HCT116 (cell line): ENCODE results near the gene PLD5. TPM values are rescaled to one million over a fixed set of nuclear protein-coding genes. Genes with fewer than 3 reads are reported as not detected.

Source experiments
- ATAC-seq: fragments of 200-7000 bp; cut with Tn5 transposase; 2 replicates; pipeline ENCODE4 v1.9.1; 2020; ENCODE audit warnings: mild to moderate bottlenecking, moderate library complexity
- BruUV-seq: library from RNA; stranded (reverse); fragments of 400-500 nt; replicated peaks from 2 replicates; lab custom pipeline; 2021; lab: Mats Ljungman, UMichigan
- CTCF ChIA-PET: fragments of 300-600 bp; sonication (Branson Sonifier 250); formaldehyde crosslinking; loops from one replicate; lab custom pipeline; 2021; ENCODE audit warnings: antibody characterized with exemption; lab: Charles Lee
- POLR2A ChIA-PET: fragments of 300-600, 350-600 bp; sonication (Branson Sonifier 250); formaldehyde crosslinking; loops from one replicate; lab custom pipeline; 2021; ENCODE audit warnings: antibody characterized with exemption; lab: Charles Lee
- RAD21 ChIA-PET, 2 experiments: fragments of 300-600 bp; sonication (Branson Sonifier 250); formaldehyde crosslinking; loops; one replicate each; lab custom pipeline; 2023; ENCODE audit warnings: low total read pairs in 2 of 2; ENCODE audit not compliant: uncharacterized antibody in 2 of 2, unreplicated experiment in 2 of 2, low non-redundant PET in 1 of 2; lab: Charles Lee
- DNase-seq: peaks from one replicate; pipeline ENCODE4 v3.0.0-alpha.2; 2010; ENCODE audit warnings: low read depth, low spot score
- H2AFZ ChIP-seq: fragments of 200-600 bp; shearing (Covaris generic), sonication (generic); 2 replicates; pipeline ENCODE4 v1.6.1; 2017; ENCODE audit warnings: low read depth, mixed run types, mixed read lengths, antibody characterized with exemption, low read length; ENCODE audit not compliant: poor library complexity, severe bottlenecking
- H3K27ac ChIP-seq: 2 replicates; pipeline ENCODE4 v1.5.1; 2012; ENCODE audit warnings: low read depth, low read length
- H3K27me3 ChIP-seq: fragments of 200-600 bp; sonication (generic); 2 replicates; pipeline ENCODE4 v1.6.1; 2016; ENCODE audit warnings: mixed run types, low read length, mixed read lengths; ENCODE audit not compliant: insufficient read depth
- H3K36me3 ChIP-seq, 2 experiments: fragments of 200-500 bp in 1 of 2; fragments of 200-600 bp in 1 of 2; sonication (Bioruptor generic) in 1 of 2; sonication (generic) in 1 of 2; 2 replicates each; pipeline versions ENCODE4 v1.5.1 to v1.6.1; 2014 to 2016; ENCODE audit warnings: low read length in 2 of 2, inconsistent platforms in 1 of 2, mixed read lengths in 1 of 2, mixed run types in 1 of 2; ENCODE audit not compliant: insufficient read depth in 2 of 2, control insufficient read depth in 1 of 2
- H3K4me1 ChIP-seq, 2 experiments: fragments of 200-600 bp in 1 of 2; sonication (generic) in 1 of 2; 2 replicates each; pipeline versions ENCODE4 v1.5.1 to v1.6.1; 2012 to 2017; ENCODE audit warnings: low read length in 2 of 2, inconsistent platforms in 1 of 2, mild to moderate bottlenecking in 1 of 2, mixed read lengths in 1 of 2, mixed run types in 1 of 2, moderate library complexity in 1 of 2; ENCODE audit not compliant: insufficient read depth in 2 of 2, control insufficient read depth in 1 of 2
- H3K4me2 ChIP-seq: fragments of 200-600 bp; sonication (generic); 2 replicates; pipeline ENCODE4 v1.6.1; 2017; ENCODE audit warnings: mixed run types, low read length, mixed read lengths
- H3K4me3 ChIP-seq, 2 experiments: fragments of 200-600 bp in 1 of 2; sonication (generic) in 1 of 2; replicated peaks in 1 of 2; 2 replicates each; pipeline ENCODE4 v1.5.1; 2011 to 2016; ENCODE audit warnings: low read length in 2 of 2, control low read depth in 1 of 2, low read depth in 1 of 2, mild to moderate bottlenecking in 1 of 2, mixed read lengths in 1 of 2, mixed run types in 1 of 2
- H3K79me2 ChIP-seq: fragments of 200-600 bp; sonication (generic); 2 replicates; pipeline ENCODE4 v1.6.1; 2017; ENCODE audit warnings: mild to moderate bottlenecking, mixed run types, low read length, moderate library complexity, mixed read lengths; ENCODE audit not compliant: insufficient read depth
- H3K9ac ChIP-seq: fragments of 200-600 bp; sonication (generic); 2 replicates; pipeline ENCODE4 v1.6.1; 2016; ENCODE audit warnings: low read length, mixed read lengths
- H3K9me2 ChIP-seq: fragments of 200-600 bp; sonication (generic), shearing (Covaris generic); 2 replicates; pipeline ENCODE4 v1.6.1; 2017; ENCODE audit warnings: mixed run types, mild to moderate bottlenecking, moderate library complexity; ENCODE audit not compliant: insufficient read depth
- H3K9me3 ChIP-seq, 2 experiments: fragments of 200-500 bp in 1 of 2; fragments of 200-600 bp in 1 of 2; sonication (Bioruptor generic) in 1 of 2; sonication (generic) in 1 of 2; 2 replicates each; pipeline ENCODE4 v1.6.1; 2014 to 2017; ENCODE audit warnings: low read length in 2 of 2, mixed read lengths in 2 of 2, inconsistent platforms in 1 of 2, low read depth in 1 of 2, mild to moderate bottlenecking in 1 of 2, mixed run types in 1 of 2, moderate library complexity in 1 of 2; ENCODE audit not compliant: control insufficient read depth in 1 of 2, insufficient read depth in 1 of 2
- H4K20me1 ChIP-seq: fragments of 200-600 bp; sonication (generic), shearing (Covaris generic); 2 replicates; pipeline ENCODE4 v1.6.1; 2017; ENCODE audit warnings: mixed run types, mild to moderate bottlenecking, moderate library complexity; ENCODE audit not compliant: insufficient read depth
- CEBPB ChIP-seq: IDR thresholded peaks from 2 replicates; pipeline ENCODE4 v1.6.1; 2012; ENCODE audit warnings: low read depth
- CTCF ChIP-seq, 3 experiments: fragments of 200-600 bp in 1 of 3; sonication (generic) in 1 of 3; IDR thresholded peaks in 2 of 3; conservative IDR thresholded peaks in 1 of 3; 2 replicates each; pipeline ENCODE4 v1.5.1; 2012 to 2017; ENCODE audit warnings: low read depth in 2 of 3, low read length in 2 of 3, antibody characterized with exemption in 1 of 3, borderline replicate concordance in 1 of 3, control low read depth in 1 of 3, mild to moderate bottlenecking in 1 of 3, mixed read lengths in 1 of 3, mixed run types in 1 of 3, moderate library complexity in 1 of 3; ENCODE audit not compliant: insufficient read depth in 1 of 3
- FOSL1 ChIP-seq: IDR thresholded peaks from 2 replicates; pipeline ENCODE4 v1.6.1; 2012; ENCODE audit warnings: low read depth
- JUND ChIP-seq: IDR thresholded peaks from 2 replicates; pipeline ENCODE4 v1.6.1; 2012
- RAD21 ChIP-seq: IDR thresholded peaks from 2 replicates; pipeline ENCODE4 v1.6.1; 2012; ENCODE audit warnings: low read depth, mild to moderate bottlenecking
- SIN3A ChIP-seq: IDR thresholded peaks from 2 replicates; pipeline ENCODE4 v1.6.1; 2012; ENCODE audit warnings: low read depth
- SRF ChIP-seq: IDR thresholded peaks from 2 replicates; pipeline ENCODE4 v1.6.1; 2012; ENCODE audit warnings: low read depth
- YY1 ChIP-seq: IDR thresholded peaks from 2 replicates; pipeline ENCODE4 v1.6.1; 2011; ENCODE audit warnings: low read length, low read depth, moderate library complexity, mild to moderate bottlenecking; ENCODE audit not compliant: insufficient replicate concordance; ENCODE audit errors: extremely low read depth
- ZBTB33 ChIP-seq: IDR thresholded peaks from 2 replicates; pipeline ENCODE4 v1.6.1; 2011; ENCODE audit warnings: mild to moderate bottlenecking, low read length, moderate library complexity; ENCODE audit not compliant: insufficient replicate concordance; ENCODE audit errors: extremely low read depth
- intact Hi-C: fragments of 100-400 bp; cut with micrococcal nuclease; formaldehyde crosslinking; loops from 2 replicates; pipeline ENCODE4 v1.10.0; 2022
- total RNA-seq: library from RNA; stranded (reverse); gene quantifications from one replicate; pipeline ENCODE4 v1.2.1, GENCODE V29; 2021; ENCODE audit not compliant: unreplicated experiment

PLD5 gene
- total RNA-seq, 1 experiment from 2014 or later: not detected

GRCh38 chr1:242241936-242242335 is 282.6 kb downstream of the PLD5 start:
- peaks cover 14% of the 10 kb centered on the region for H3K27me3 ChIP-seq
- H3K9ac ChIP-seq: no peak overlapping the region
- no peaks in the 10 kb centered on the region for H3K9me3 ChIP-seq
- ATAC-seq (no peak), DNase-seq (no peak)
- no peaks in the 10 kb centered on the region for H3K36me3 ChIP-seq
- H3K4me2 ChIP-seq: no peak overlapping the region
- H2AFZ ChIP-seq: no peak overlapping the region
- H3K79me2 ChIP-seq: no peaks in the 10 kb centered on the region
- RAD21 ChIA-PET: no interaction called here
- TF ChIP-seq SRF: no peak
- no peak for TF ChIP-seq CTCF (IDR thresholded peaks at IDR 0.05 in 2 of 3, conservative IDR thresholded peaks at IDR 0.05 in 1 of 3; ENCODE audit: borderline replicate concordance in 1 of 3, insufficient read depth in 1 of 3, low read depth in 2 of 3, low read length in 2 of 3)
- TF ChIP-seq JUND: no peak
- TF ChIP-seq FOSL1: no peak
- no peak for TF ChIP-seq ZBTB33
- TF ChIP-seq SIN3A: no peak
- TF ChIP-seq RAD21: no peak
- no peak for TF ChIP-seq YY1
- TF ChIP-seq CEBPB: no peak
- no peaks in the 10 kb centered on the region for H3K9me2 ChIP-seq
- POLR2A ChIA-PET: no interaction called here
- CTCF ChIA-PET: no interaction called here
- no peaks in the 10 kb centered on the region for H4K20me1 ChIP-seq
- H3K4me3 ChIP-seq: no peak overlapping the region
- H3K4me1 ChIP-seq: no peaks in the 10 kb centered on the region
- no TSS peak for BruUV-seq
- intact Hi-C loops: no loop called here
- no peak overlapping the region for H3K27ac ChIP-seq
